ENCODE results near the gene TSPAN9.

DNA sequence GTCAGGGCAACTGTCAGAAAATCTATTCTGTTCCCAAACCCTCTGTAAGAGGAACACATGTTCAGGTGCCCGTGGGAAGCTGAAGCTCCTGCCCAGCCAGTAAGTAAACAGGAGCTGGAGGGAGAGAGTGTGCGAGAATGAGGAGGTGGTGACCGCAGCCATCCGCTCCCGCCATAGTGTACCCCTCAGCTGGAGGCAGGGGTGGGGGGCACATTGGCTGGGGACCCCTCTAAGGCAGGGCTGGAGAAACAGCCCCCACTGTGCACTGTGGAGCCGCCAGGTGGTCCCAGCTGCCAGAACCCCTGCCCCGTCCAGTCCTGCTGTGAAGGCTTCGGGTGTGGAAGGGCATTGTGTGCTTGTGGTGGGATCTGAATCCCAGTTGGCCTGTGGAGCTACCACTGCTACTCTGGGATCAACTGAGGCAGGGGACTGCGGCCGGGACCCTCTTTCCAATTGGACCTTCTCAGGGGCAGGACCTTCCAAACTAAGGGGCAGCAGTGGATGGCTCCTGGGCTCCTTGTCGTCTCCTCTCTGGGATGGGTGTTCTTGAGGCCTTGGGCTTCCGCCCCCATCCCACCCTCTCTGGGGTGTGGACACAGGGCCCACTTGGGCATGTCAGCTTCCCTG, 59.6 kb downstream of the TSPAN9 start:
- TF ChIP-seq, protein P1, sequence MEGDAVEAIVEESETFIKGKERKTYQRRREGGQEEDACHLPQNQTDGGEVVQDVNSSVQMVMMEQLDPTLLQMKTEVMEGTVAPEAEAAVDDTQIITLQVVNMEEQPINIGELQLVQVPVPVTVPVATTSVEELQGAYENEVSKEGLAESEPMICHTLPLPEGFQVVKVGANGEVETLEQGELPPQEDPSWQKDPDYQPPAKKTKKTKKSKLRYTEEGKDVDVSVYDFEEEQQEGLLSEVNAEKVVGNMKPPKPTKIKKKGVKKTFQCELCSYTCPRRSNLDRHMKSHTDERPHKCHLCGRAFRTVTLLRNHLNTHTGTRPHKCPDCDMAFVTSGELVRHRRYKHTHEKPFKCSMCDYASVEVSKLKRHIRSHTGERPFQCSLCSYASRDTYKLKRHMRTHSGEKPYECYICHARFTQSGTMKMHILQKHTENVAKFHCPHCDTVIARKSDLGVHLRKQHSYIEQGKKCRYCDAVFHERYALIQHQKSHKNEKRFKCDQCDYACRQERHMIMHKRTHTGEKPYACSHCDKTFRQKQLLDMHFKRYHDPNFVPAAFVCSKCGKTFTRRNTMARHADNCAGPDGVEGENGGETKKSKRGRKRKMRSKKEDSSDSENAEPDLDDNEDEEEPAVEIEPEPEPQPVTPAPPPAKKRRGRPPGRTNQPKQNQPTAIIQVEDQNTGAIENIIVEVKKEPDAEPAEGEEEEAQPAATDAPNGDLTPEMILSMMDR (IDR thresholded peaks at IDR 0.05) = no peak
- no peak for TF ChIP-seq POLR2A (IDR thresholded peaks at IDR 0.05)

Measured in body of pancreas (tissue), 4 donors.